Measurements from ENCODE around the gene DSC1.
"Not testable (repeated sequence)": the region's sequence is repeated elsewhere in the genome, so short reads cannot be mapped to it uniquely, and the experiment has no call there.

GRCh38 chr18:31177369-31177768 is 14.7 kb upstream of the DSC1 start:
- not testable (repeated sequence) for TF ChIP-seq CTCF, POLR2A (IDR thresholded peaks at IDR 0.05)
